ENCODE measurements around the gene SLC6A6.

SLC6A6 gene

GRCh38 chr3:14373753-14374376, 28.5 kb upstream of the SLC6A6 start:
- DNase-seq: no peak

GRCh38 chr3:14374444-14374883, 27.9 kb upstream of the SLC6A6 start:
- DNase-seq: no peak

GRCh38 chr3:14375192-14375591, 27.2 kb upstream of the SLC6A6 start:
- DNase-seq: no peak

GRCh38 chr3:14376348-14377043, 25.9 kb upstream of the SLC6A6 start:
- DNase-seq: no peak

GRCh38 chr3:14377044-14377837, 25.2 kb upstream of the SLC6A6 start:
- DNase-seq: no peak

GRCh38 chr3:14377838-14378169, 24.6 kb upstream of the SLC6A6 start:
- DNase-seq: no peak

GRCh38 chr3:14378415-14378814, 24.0 kb upstream of the SLC6A6 start:
- DNase-seq: no peak

GRCh38 chr3:14379843-14380242, 22.6 kb upstream of the SLC6A6 start:
- DNase-seq: no peak

GRCh38 chr3:14386254-14386653, 16.2 kb upstream of the SLC6A6 start:
- no peak for DNase-seq

GRCh38 chr3:14388201-14388600, 14.2 kb upstream of the SLC6A6 start:
- DNase-seq: no peak

GRCh38 chr3:14389166-14389606, 13.2 kb upstream of the SLC6A6 start:
- no peak for DNase-seq

GRCh38 chr3:14389716-14390115, 12.7 kb upstream of the SLC6A6 start:
- no peak for DNase-seq

GRCh38 chr3:14391033-14391432, 11.4 kb upstream of the SLC6A6 start:
- no peak for DNase-seq

- DNase-seq: no peak
These were observed 10.2 kb upstream of the SLC6A6 start for GRCh38 chr3:14392231-14392630.

GRCh38 chr3:14392803-14393319, 9.5 kb upstream of the SLC6A6 start:
- DNase-seq: no peak

GRCh38 chr3:14393440-14394106, 8.8 kb upstream of the SLC6A6 start:
- DNase-seq: no peak

- DNase-seq: no peak
These were observed 6.2 kb upstream of the SLC6A6 start for GRCh38 chr3:14396031-14396692.

- no peak for DNase-seq
These were observed 5.4 kb upstream of the SLC6A6 start for GRCh38 chr3:14397046-14397445.

- no peak for DNase-seq
These were observed 4.9 kb upstream of the SLC6A6 start for GRCh38 chr3:14397531-14397930.

- no peak for DNase-seq
These were observed 4.2 kb upstream of the SLC6A6 start for GRCh38 chr3:14397940-14398796.

GRCh38 chr3:14398797-14399106, 3.7 kb upstream of the SLC6A6 start:
- DNase-seq: no peak

Measured in NCI-H1417 treated with DMSO at 0.1 percent for 48 hours (cell line).